ENCODE data around the gene PLCG1. TPM values are rescaled to one million over a fixed set of nuclear protein-coding genes. Genes with fewer than 3 reads are reported as not detected.

Gene PLCG1
- total and polyA plus RNA-seq, 2 donors (not counting 3 experiments of a cell fraction or from before 2014, with no cell fraction given) = 164 to 224 TPM

DNA sequence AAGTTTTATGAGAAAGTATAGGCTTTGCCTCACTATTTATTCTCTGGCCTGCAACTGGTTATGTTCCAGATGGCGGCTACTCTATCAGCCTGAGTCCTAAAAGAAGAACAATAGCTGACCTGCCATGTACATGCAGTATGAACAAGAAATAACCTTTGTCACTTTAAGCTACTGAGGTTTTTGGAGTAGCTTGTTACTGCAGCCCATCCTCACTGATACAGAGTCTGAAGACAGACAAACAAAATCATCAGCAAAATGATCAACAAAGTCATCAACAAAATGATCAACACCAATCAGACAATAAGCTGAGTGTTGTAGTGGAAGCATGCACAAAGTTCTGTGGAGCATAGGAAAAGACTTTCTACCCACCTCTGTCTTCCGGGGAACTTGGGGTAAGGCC, 82.5 kb downstream of the PLCG1 start:
- CTCF ChIA-PET = interaction anchor here (0.8 to 1.9 kb wide), 5 partner anchors 12 to 121 kb away, joined by 4 to 7 read pairs (median 4); partner anchors contain the start of gene LPIN3
- Histone ChIP-seq H3K27ac (ENCODE audit: insufficient read depth, low read depth, low read length) (no peak overlapping the region), H3K79me2 (ENCODE audit: control insufficient read depth, insufficient read depth, low read length) (no peaks in the 10 kb centered on the region), H3K9ac (replicated peaks; ENCODE audit: extremely low read depth, insufficient read depth, low read length) (no peak overlapping the region), H4K20me1 (replicated peaks; ENCODE audit: control insufficient read depth, extremely low read depth, insufficient read depth, low read length) (no peaks in the 10 kb centered on the region), H3K4me1 (ENCODE audit: control insufficient read depth, extremely low read depth, insufficient read depth, low read length) (no peaks in the 10 kb centered on the region), H3K9me3 (replicated peaks; ENCODE audit: control insufficient read depth, insufficient read depth, low read length) (no peaks in the 10 kb centered on the region), H2AFZ (ENCODE audit: low read depth, low read length) (no peak overlapping the region), H3K9me1 (replicated peaks; ENCODE audit: control insufficient read depth, extremely low read depth, insufficient read depth, low read length) (no peaks in the 10 kb centered on the region), H3K36me3 (ENCODE audit: control insufficient read depth in 2 of 2, extremely low read depth in 1 of 2, insufficient read depth in 2 of 2, low read length in 2 of 2) (no peaks in the 10 kb centered on the region), H3K4me3 (replicated peaks in 1 of 3; ENCODE audit: insufficient read depth in 1 of 3, low read depth in 1 of 3, low read length in 3 of 3) (no peak overlapping the region), H3K27me3 (ENCODE audit: control insufficient read depth in 2 of 2, insufficient read depth in 2 of 2, low read length in 2 of 2) (no peaks in the 10 kb centered on the region), H3K4me2 (ENCODE audit: insufficient read depth, low read length) (no peak overlapping the region)
- DNase-seq (ENCODE audit: low read depth, low spot score) (no peak), FAIRE-seq (no peak)
- TF ChIP-seq EZH2 (IDR thresholded peaks at IDR 0.05; ENCODE audit: borderline replicate concordance, low read depth, low read length, severe bottlenecking) (no peak), POLR2AphosphoS5 (IDR thresholded peaks at IDR 0.05; ENCODE audit: insufficient read depth, low read depth, low read length) (no peak), MAX (IDR thresholded peaks at IDR 0.05; ENCODE audit: insufficient read depth, insufficient read length) (no peak), FOS (IDR thresholded peaks at IDR 0.05; ENCODE audit: borderline replicate concordance, insufficient read depth, low read length) (no peak), MYC (IDR thresholded peaks at IDR 0.05; ENCODE audit: low read depth, low read length) (no peak), GATA2 (IDR thresholded peaks at IDR 0.05; ENCODE audit: insufficient read depth, insufficient read length, low read depth, low read length) (no peak), POLR2A (IDR thresholded peaks at IDR 0.05; ENCODE audit: low read depth, low read length) (no peak), JUN (IDR thresholded peaks at IDR 0.05; ENCODE audit: borderline replicate concordance, insufficient read depth, insufficient read length, low read depth) (no peak)
- TF ChIP-seq, protein P1, sequence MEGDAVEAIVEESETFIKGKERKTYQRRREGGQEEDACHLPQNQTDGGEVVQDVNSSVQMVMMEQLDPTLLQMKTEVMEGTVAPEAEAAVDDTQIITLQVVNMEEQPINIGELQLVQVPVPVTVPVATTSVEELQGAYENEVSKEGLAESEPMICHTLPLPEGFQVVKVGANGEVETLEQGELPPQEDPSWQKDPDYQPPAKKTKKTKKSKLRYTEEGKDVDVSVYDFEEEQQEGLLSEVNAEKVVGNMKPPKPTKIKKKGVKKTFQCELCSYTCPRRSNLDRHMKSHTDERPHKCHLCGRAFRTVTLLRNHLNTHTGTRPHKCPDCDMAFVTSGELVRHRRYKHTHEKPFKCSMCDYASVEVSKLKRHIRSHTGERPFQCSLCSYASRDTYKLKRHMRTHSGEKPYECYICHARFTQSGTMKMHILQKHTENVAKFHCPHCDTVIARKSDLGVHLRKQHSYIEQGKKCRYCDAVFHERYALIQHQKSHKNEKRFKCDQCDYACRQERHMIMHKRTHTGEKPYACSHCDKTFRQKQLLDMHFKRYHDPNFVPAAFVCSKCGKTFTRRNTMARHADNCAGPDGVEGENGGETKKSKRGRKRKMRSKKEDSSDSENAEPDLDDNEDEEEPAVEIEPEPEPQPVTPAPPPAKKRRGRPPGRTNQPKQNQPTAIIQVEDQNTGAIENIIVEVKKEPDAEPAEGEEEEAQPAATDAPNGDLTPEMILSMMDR (IDR thresholded peaks at IDR 0.05; ENCODE audit: extremely low read depth in 1 of 2, insufficient read depth in 1 of 2, low read depth in 1 of 2, low read length in 2 of 2) = no peak
- POLR2A ChIA-PET = interaction anchor here (1.7 kb wide), 1 partner anchor 26 kb away, joined by 4 read pairs; no protein-coding TSS in a partner anchor
- dilution Hi-C loops (cut with MboI; ENCODE audit: extremely low pct_ligation_motif_present, low sequenced_read_pairs) = no loop called here
- no TSS peak for BruUV-seq (replicated peaks)
- intact Hi-C loops (cut with micrococcal nuclease) = no loop called here

Data from endothelial cell of umbilical vein (primary cell).